ENCODE data around the gene CSRNP3.

The CSRNP3 gene, protein sequence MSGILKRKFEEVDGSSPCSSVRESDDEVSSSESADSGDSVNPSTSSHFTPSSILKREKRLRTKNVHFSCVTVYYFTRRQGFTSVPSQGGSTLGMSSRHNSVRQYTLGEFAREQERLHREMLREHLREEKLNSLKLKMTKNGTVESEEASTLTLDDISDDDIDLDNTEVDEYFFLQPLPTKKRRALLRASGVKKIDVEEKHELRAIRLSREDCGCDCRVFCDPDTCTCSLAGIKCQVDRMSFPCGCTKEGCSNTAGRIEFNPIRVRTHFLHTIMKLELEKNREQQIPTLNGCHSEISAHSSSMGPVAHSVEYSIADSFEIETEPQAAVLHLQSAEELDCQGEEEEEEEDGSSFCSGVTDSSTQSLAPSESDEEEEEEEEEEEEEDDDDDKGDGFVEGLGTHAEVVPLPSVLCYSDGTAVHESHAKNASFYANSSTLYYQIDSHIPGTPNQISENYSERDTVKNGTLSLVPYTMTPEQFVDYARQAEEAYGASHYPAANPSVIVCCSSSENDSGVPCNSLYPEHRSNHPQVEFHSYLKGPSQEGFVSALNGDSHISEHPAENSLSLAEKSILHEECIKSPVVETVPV

GRCh38 chr2:165469417-165469816 is at the start of gene CSRNP3:
CSRNP3 (plus strand) TSS chr2:165469698; CDS start chr2:165595066, 125,368 bp downstream.
- DNase-seq: peak in 12 of 14 donors; percentile 21 to 94 (median 53)

DNA sequence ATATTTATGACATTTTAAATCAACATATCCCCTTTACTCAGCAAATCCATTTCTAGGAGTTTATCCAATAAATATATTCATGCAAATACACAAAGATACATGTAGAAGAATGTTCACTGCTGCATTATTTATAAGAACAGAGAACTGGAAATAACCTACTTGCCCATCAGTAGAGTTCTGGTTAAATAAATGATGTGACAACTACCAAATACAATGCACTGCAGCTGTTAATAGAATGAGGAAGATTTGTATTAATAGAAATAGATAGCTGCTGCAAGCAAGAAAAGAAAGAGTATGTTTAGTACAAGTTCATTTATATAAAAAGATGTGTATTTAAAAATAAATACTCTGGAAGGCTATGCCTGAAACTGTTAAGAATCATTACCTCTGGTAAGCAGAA is 49.3 kb upstream of the CSRNP3 start:
- DNase-seq: no peak

DNA sequence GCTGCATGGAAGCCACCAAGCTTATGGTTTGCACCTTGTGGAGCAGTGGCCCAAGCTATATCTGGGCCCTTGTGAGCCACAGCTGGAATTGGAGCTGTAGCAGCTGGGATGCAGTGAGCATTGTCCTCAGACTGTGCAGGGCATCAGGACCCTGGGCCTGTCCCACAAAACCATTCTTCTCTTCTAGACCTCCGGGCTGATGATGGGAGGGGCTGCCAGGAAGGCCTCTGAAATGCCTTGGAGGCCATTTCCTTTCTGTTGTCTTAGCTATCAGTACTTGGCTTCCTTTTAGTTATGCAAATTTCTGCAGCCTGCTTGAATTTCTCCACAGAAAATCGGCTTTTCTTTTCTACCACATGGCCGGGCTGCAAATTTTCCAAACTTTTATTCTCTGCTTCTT is 46.4 kb upstream of the CSRNP3 start:
- no peak for DNase-seq

DNA sequence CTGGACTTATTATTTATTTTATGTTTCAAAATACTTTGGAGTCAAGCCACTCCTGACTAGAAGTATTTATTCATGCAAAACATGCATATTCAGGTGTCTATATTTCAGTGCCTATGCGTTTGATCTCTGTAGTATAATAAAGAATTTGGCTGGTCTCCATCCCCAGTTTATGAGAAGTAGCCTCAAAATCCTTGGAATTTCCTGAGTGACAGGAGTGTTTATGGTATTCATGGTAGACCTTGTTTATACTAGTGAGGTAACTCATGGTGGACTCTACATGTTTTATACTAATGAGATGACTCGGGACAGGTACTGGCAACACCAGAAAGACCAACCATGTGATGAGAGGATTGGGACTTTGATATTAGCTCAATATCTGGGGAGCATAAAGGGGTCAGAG is 43.9 kb upstream of the CSRNP3 start:
- DNase-seq: no peak

- DNase-seq: no peak
Observed at GRCh38 chr2:165427686-165428085, 41.8 kb upstream of the CSRNP3 start.

- DNase-seq: no peak
Observed at GRCh38 chr2:165428926-165429325, 40.6 kb upstream of the CSRNP3 start.

- no peak for DNase-seq
Observed at GRCh38 chr2:165431014-165431413, 38.5 kb upstream of the CSRNP3 start.

DNA sequence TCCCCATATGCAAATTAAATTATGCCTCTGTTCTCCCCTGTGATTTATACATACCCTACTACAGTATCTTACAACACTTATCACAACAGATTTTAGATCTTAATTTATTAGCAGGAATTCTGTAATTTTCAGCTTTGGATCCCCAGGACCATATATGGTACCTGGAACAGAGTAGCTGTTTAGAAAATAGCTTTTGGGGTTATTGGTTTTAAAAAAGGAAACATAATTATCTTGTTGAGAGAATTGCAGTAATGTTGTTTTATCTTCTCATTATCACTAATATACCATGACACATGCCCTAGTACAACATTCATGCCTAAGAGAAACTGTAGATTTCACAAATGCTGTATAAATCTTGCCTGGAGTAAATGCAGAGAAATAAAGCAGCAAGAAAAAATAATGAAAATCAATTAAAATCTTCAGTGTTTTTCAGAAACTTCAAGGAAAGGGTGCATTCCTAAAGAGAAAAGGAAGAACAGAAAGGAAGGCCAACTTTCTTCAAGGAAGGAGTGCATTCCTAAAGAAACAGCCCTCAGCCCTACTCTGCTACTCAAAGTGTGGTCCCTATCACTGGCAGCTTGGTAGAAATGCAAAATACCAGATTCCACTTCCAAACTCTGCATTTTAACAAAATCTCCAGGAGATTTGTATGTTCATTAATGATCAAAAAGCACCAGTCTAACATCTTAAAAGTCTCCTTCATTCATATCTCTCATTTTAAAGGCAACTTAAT is 37.1 kb upstream of the CSRNP3 start:
- no peak for DNase-seq

- no peak for DNase-seq
Observed at GRCh38 chr2:165434865-165435496, 34.5 kb upstream of the CSRNP3 start.

DNA sequence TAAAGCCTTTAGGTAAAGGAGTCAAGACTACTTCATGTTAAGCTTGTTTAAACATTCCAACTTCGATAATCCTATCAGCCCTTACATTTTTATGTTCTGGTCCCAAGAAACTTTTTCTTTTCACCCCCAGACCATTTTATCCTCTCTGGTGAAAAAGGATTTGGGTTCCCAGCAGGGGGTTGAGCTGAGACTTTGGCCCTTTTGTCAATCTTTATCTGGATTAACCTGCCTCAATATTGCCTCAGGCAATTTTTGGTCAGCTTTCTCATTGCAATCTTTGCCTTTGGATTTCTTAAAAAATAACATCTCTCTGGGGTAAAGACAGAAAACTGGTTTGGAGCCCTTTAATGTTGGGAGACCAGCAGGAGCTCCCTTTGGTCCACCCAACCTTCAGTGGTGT is 33.9 kb upstream of the CSRNP3 start:
- no peak for DNase-seq

- no peak for DNase-seq
Observed at GRCh38 chr2:165436559-165436958, 32.9 kb upstream of the CSRNP3 start.

DNA sequence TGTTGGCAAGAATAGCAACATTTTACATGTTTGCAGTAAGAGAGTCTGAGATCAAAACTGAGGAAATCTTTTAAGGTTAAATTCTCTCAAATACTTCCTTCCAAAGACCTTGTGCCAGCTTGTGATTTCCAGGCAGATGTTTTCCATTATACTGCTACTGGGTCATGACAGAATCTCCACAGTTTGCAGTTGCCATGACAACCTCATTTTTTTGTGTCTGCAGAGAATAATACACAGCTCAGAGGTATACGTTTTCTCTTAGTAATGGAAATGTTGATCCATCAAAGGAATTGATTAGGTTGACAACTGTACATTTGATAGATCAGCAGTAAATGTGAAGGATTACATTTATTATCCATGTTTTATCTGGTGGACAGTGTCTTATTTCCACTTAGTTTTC is 29.1 kb upstream of the CSRNP3 start:
- no peak for DNase-seq

DNA sequence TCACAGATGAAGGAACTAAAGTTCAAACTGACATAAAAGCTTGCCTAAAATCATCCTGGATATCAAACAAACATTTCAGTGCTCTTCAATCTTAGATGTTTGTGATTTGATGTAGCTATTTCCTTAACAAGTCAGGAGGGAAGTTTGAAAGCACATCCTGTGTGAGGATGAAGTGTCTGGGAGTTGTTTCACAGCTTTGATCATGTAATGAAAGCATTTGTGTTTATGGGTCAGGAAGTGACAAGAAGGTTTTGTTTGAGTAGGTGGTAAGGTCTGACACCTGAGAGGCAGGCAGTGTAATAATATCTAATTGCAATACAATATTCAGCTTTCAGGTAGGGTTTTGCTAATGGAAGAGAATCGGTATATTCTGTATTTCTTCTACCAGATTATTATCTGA is 26.0 kb upstream of the CSRNP3 start:
- no peak for DNase-seq

- no peak for DNase-seq
Observed at GRCh38 chr2:165448406-165448805, 21.1 kb upstream of the CSRNP3 start.

- DNase-seq: no peak
Observed at GRCh38 chr2:165450156-165450555, 19.3 kb upstream of the CSRNP3 start.

- no peak for DNase-seq
Observed at GRCh38 chr2:165452327-165452726, 17.2 kb upstream of the CSRNP3 start.

GRCh38 chr2:165453561-165454094 is 15.9 kb upstream of the CSRNP3 start:
- no peak for DNase-seq

DNA sequence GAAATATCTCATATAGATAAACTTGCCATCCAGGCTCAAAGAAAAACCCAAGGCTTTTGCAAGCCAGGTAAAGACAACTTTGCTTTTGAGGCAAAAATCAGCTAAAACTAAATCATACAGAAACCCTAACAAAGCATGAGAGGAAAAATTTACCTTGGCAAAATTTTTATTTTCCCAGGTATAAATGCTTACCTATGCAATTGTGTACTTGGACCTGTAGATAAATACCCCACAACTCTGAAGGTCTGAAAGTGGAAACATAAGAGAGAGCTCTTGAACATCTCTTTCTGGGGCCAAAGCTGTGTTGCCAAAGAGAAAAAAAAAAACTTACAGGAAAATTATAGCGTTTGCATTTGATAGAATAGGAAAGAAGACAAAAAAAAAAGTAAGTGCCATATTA is 14.6 kb upstream of the CSRNP3 start:
- no peak for DNase-seq

- DNase-seq: no peak
Observed at GRCh38 chr2:165456027-165456426, 13.5 kb upstream of the CSRNP3 start.

GRCh38 chr2:165462443-165462842 is 7.1 kb upstream of the CSRNP3 start:
- peak in 1 of 14 donors; percentile 15 for DNase-seq

DNA sequence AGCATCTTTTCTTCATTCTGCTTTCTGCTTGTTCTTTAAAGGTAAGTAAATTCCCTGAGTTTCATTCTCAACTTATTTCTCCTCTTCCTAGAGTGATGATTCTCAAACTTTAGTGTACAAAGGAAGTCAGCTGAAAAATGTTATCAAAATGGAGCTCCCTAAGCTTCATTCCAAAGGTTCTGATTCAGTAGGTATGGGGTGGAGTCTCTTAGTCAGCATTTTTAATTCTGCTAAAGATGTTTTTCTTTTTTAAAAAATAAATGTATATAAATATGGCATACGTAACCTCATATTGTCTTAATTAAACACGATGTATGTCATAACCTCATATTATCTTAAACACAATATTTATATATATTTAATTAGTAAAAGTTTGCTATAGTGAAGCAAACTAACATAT is 3.1 kb upstream of the CSRNP3 start:
- no peak for DNase-seq

DNA sequence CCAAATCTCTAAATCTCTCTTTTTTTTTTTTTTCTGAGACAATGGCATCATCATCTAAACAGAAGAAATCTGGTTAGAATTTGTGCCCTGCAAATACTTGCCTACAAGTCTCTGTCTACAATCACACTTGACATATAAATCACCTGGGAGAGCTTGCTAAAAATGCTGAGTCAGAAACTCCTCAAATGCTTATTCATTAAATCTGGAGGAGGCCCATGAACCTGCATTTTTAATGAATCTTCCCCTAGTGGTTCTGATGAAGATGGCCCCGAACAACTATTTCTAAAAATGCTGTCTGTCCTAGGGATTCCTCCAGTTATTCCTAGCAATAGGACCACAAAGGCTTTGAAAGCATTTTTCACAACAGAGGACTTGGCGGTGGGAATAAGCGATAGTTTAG is 1.6 kb upstream of the CSRNP3 start:
- no peak for DNase-seq

DNA sequence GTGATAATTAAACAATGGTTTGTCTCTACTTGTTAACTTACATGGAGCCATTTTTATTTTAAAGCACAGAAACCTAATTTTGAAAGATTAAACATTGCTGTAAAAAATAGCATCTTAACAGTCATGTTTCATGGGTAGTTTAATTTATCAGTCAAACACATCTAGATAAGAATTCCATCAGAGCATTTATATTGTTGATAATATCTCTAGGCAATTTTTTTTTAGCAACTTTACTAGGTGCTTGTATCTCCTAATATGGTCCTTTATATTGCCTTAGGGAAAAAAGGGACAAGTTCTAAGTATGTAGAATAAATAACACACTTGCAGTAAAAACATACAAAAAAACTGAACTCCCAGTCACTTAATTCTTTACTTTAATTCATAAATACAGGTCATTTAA is 863 bp downstream of the CSRNP3 start:
- DNase-seq: no peak
